CD14-positive monocyte (primary cell): Measurements from ENCODE around the gene TPRG1. TPM values are rescaled to one million over a fixed set of nuclear protein-coding genes. Genes with fewer than 3 reads are reported as not detected.

Experiments
- DNase-seq, 3 donors: peaks; one replicate each; pipeline ENCODE4 v3.0.0-alpha.2; 2011 to 2022
- H2AFZ ChIP-seq: 2 replicates; pipeline ENCODE4 v1.6.0; 2012; ENCODE audit warnings: mild to moderate bottlenecking, low read depth, low read length, inconsistent platforms; ENCODE audit not compliant: insufficient read depth, poor library complexity, severe bottlenecking
- H3K27ac ChIP-seq, 2 donors: 1 replicate in 1 of 2; 2 replicates in 1 of 2; pipeline ENCODE4 v1.5.1; 2012 to 2013; ENCODE audit warnings: low read length in 2 of 2, control low read depth in 1 of 2, inconsistent platforms in 1 of 2, low read depth in 1 of 2, mild to moderate bottlenecking in 1 of 2
- H3K27me3 ChIP-seq, 2 donors: one replicate each; pipeline versions ENCODE4 v1.6.0 to v1.6.1; 2011 to 2013; ENCODE audit warnings: low read length in 2 of 2; ENCODE audit not compliant: control insufficient read depth in 2 of 2, insufficient read depth in 2 of 2
- H3K36me3 ChIP-seq, 2 donors: replicated peaks in 1 of 2; 1 replicate in 1 of 2; 2 replicates in 1 of 2; pipeline versions ENCODE4 v1.5.1 to v1.6.1; 2012 to 2013; ENCODE audit warnings: low read length in 2 of 2, control low read depth in 1 of 2, inconsistent platforms in 1 of 2, mild to moderate bottlenecking in 1 of 2; ENCODE audit not compliant: insufficient read depth in 2 of 2, control insufficient read depth in 1 of 2
- H3K4me1 ChIP-seq, 2 donors: 1 replicate in 1 of 2; 2 replicates in 1 of 2; pipeline versions ENCODE4 v1.5.1 to v1.6.1; 2012 to 2013; ENCODE audit warnings: low read length in 2 of 2, control low read depth in 1 of 2, inconsistent platforms in 1 of 2, mild to moderate bottlenecking in 1 of 2, moderate library complexity in 1 of 2; ENCODE audit not compliant: insufficient read depth in 2 of 2, control insufficient read depth in 1 of 2
- H3K4me2 ChIP-seq: replicated peaks from 2 replicates; pipeline ENCODE3; 2012; ENCODE audit warnings: low read length, moderate library complexity, mild to moderate bottlenecking; ENCODE audit not compliant: poor library complexity, severe bottlenecking; ENCODE audit errors: extremely low read depth
- H3K4me3 ChIP-seq, 3 experiments: fragments of 200-600 bp in 1 of 3; sonication (generic) in 1 of 3; replicated peaks in 1 of 3; 1 replicate in 2 of 3; 2 replicates in 1 of 3; pipeline ENCODE4 v1.5.1; 2011 to 2013; ENCODE audit warnings: low read length in 3 of 3, mild to moderate bottlenecking in 3 of 3, control low read depth in 2 of 3, low read depth in 2 of 3, inconsistent platforms in 1 of 3, moderate library complexity in 1 of 3
- H3K79me2 ChIP-seq: 2 replicates; pipeline ENCODE4 v1.6.0; 2012; ENCODE audit warnings: mild to moderate bottlenecking, control low read depth, inconsistent platforms, low read length, moderate library complexity; ENCODE audit not compliant: insufficient read depth
- H3K9ac ChIP-seq: 2 replicates; pipeline ENCODE4 v1.6.0; 2017; ENCODE audit warnings: low read length, mild to moderate bottlenecking; ENCODE audit not compliant: insufficient read depth, poor library complexity, severe bottlenecking
- H3K9me3 ChIP-seq, 2 donors: replicated peaks in 1 of 2; 1 replicate in 1 of 2; 2 replicates in 1 of 2; pipeline versions ENCODE4 v1.5.1 to v1.6.1; 2012 to 2013; ENCODE audit warnings: low read length in 2 of 2, control low read depth in 1 of 2; ENCODE audit not compliant: control insufficient read depth in 1 of 2, insufficient read depth in 1 of 2
- H4K20me1 ChIP-seq: 2 replicates; pipeline ENCODE4 v1.6.0; 2012; ENCODE audit warnings: mild to moderate bottlenecking, low read length, control low read depth, moderate library complexity; ENCODE audit not compliant: insufficient read depth
- H3K27ac Mint-ChIP-seq, 7 donors: one replicate each; pipeline ENCODE4 v1.8.0; 2020; ENCODE audit warnings: mild to moderate bottlenecking in 7 of 7, mixed read lengths in 7 of 7, moderate library complexity in 6 of 7, inconsistent platforms in 2 of 7
- H3K27me3 Mint-ChIP-seq, 3 donors: one replicate each; pipeline ENCODE4 v1.8.0; 2021 to 2022; ENCODE audit warnings: low read depth in 3 of 3, mild to moderate bottlenecking in 3 of 3, mixed read lengths in 3 of 3, moderate library complexity in 3 of 3, inconsistent platforms in 1 of 3
- H3K36me3 Mint-ChIP-seq, 2 donors: one replicate each; pipeline ENCODE4 v1.8.0; 2020; ENCODE audit warnings: mixed read lengths in 2 of 2, inconsistent platforms in 1 of 2, mild to moderate bottlenecking in 1 of 2
- H3K4me1 Mint-ChIP-seq: one replicate; pipeline ENCODE4 v1.8.0; 2020; ENCODE audit warnings: mild to moderate bottlenecking, mixed read lengths
- H3K4me3 Mint-ChIP-seq, 2 donors: one replicate each; pipeline ENCODE4 v1.8.0; 2020; ENCODE audit warnings: mild to moderate bottlenecking in 2 of 2, mixed read lengths in 2 of 2, moderate library complexity in 1 of 2
- H3K9me3 Mint-ChIP-seq, 7 donors: one replicate each; pipeline ENCODE4 v1.8.0; 2020 to 2022; ENCODE audit warnings: mixed read lengths in 7 of 7, mild to moderate bottlenecking in 6 of 7, moderate library complexity in 6 of 7, inconsistent platforms in 2 of 7
- WGBS: methylation state at CpG from one replicate; pipeline ENCODE4 v1.1.5; 2013; ENCODE audit warnings: missing lambda C conversion rate; ENCODE audit not compliant: insufficient coverage; 5-methylcytosine and 5-hydroxymethylcytosine counted together
- intact Hi-C, 2 donors: fragments of 100-400 bp; cut with micrococcal nuclease; formaldehyde crosslinking; loops; one replicate each; pipeline versions ENCODE4 v1.15.0 to v1.15.1; 2023
- polyA plus RNA-seq, 3 donors: library from polyadenylated mRNA; depleted of rRNA in 1 of 3; unstranded in 2 of 3; stranded (reverse) in 1 of 3; fragments of 300-500 nt in 2 of 3; fragments of >200 nt in 1 of 3; fragmentation: Illumina TruSeq in 2 of 3; gene quantifications; 1 replicate in 2 of 3; 2 replicates in 1 of 3; pipeline ENCODE4 v1.2.3, GENCODE V29; 2012 to 2021
- TF ChIP-seq, protein P1 (sequence below): fragments of 200-600 bp; IDR thresholded peaks from one replicate; pipeline ENCODE4 v1.8.0; 2022; ENCODE audit warnings: antibody characterized with exemption, mild to moderate bottlenecking

TPRG1 gene
- polyA plus RNA-seq, 3 donors: 0.14 to 1.7 (median 0.55) TPM

DNA sequence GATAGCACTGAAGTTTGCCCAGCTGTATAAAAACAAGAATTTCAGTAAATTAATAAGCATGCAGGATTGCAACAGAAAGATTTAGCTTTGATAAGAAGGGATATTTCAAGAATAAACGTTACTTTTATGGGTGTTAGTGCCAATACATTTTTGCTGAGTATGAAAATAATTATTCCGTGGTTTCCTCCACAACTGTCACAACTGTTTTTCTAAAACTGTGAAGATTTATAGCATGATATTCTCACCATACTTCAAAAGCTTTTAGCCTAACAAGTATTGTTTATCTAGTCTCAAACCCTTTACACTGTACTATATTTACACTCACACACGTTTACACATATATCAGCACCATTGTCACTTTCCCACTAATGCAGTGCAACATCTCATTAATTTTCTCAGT is 200.5 kb downstream of the TPRG1 start:
- H3K36me3 Mint-ChIP-seq: no peaks in the 10 kb centered on the region
- H3K9me3 ChIP-seq: no peaks in the 10 kb centered on the region
- peaks cover 1 to 12% (median 6%) of the 10 kb centered on the region in 7 donors for H3K9me3 Mint-ChIP-seq
- H3K27ac Mint-ChIP-seq: no peak overlapping the region
- no peak overlapping the region for H2AFZ ChIP-seq
- H3K79me2 ChIP-seq: no peaks in the 10 kb centered on the region
- intact Hi-C loops: no loop called here
- TF ChIP-seq, protein P1, sequence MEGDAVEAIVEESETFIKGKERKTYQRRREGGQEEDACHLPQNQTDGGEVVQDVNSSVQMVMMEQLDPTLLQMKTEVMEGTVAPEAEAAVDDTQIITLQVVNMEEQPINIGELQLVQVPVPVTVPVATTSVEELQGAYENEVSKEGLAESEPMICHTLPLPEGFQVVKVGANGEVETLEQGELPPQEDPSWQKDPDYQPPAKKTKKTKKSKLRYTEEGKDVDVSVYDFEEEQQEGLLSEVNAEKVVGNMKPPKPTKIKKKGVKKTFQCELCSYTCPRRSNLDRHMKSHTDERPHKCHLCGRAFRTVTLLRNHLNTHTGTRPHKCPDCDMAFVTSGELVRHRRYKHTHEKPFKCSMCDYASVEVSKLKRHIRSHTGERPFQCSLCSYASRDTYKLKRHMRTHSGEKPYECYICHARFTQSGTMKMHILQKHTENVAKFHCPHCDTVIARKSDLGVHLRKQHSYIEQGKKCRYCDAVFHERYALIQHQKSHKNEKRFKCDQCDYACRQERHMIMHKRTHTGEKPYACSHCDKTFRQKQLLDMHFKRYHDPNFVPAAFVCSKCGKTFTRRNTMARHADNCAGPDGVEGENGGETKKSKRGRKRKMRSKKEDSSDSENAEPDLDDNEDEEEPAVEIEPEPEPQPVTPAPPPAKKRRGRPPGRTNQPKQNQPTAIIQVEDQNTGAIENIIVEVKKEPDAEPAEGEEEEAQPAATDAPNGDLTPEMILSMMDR: no peak
- no peaks in the 10 kb centered on the region for H4K20me1 ChIP-seq
- no peaks in the 10 kb centered on the region for H3K27me3 Mint-ChIP-seq
- no peak overlapping the region for H3K9ac ChIP-seq
- H3K27ac ChIP-seq: no peak overlapping the region
- H3K36me3 ChIP-seq: no peaks in the 10 kb centered on the region
- H3K4me3 Mint-ChIP-seq: no peak overlapping the region
- no peak for DNase-seq
- no peaks in the 10 kb centered on the region for H3K4me1 Mint-ChIP-seq
- no peaks in the 10 kb centered on the region for H3K4me1 ChIP-seq
- no peak overlapping the region for H3K4me3 ChIP-seq
- H3K27me3 ChIP-seq: no peaks in the 10 kb centered on the region
- WGBS: no CpG with 5 or more reads among the region's 3 CpGs
- no peak overlapping the region for H3K4me2 ChIP-seq
